D341Med (cell line): Measurements from ENCODE around the gene P2RX1.

ENCODE experiments used
- DNase-seq: peaks from one replicate; pipeline ENCODE4 v3.0.0; 2012; ENCODE audit warnings: low spot score

The P2RX1 gene

DNA sequence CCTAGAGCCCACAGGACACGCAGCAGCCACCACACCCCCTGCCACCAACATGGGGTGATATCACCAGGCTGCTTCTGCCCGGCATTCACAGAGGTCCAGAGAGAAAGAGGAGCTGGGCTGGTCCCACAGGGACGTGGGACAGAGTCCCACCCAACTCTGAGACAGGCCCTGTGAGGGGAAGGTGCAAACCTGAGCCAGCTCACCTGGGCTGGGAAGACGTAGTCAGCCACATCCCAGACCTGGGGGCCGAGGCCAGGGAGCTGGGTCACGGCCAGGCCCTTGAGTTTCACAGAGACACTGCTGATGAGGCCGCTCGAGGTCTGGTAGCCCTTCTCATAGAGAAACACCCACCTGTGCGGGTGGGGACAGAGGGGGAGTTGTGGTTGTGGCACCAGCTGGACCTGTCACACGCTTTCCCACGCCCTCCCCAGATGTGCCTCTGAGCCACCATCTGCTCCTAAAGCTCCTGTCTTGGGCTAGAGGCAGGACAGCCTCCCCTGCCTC is 11.2 kb downstream of the P2RX1 start:
- DNase-seq = no peak

DNA sequence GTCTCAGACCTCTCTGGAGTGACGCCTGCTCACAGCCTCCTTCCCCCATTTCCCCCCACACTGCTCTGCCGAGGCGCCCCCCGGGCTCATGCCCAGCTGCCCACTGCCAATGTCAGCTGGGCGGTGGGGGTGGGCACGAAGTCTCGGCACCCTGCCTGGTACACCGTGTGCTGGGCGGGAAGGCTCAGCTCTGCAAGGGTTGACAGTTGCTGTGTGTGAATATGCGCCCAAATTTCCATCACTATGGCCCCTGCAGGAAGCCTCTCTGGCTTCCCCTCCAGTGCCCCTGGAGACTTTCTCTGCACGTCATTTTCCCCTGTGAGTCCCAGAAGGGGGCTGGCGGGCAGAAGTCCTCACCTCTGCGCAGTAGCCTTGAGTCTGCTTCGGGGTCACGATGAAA is 11.8 kb downstream of the P2RX1 start:
- no peak for DNase-seq

DNA sequence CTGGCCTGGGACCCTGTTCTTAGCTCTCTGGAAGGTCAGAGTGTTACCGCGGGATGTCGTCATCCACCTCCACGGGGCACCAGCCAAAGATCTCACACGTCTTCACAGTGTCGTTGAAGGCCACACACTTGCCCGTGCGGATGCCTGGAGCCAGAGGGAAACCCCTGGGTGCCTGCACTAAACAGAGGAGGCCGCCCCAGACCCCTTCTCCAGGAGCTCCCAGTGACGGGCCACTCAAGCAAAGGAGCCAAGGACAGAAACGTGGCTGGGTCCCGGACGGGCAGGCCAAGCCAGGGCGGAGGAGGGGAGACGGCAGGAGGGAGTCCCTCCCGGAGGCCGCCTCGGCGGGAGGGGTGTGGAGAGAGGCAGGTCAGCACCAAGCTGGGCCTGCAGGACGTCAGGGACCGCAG is 12.4 kb downstream of the P2RX1 start:
- no peak for DNase-seq

DNA sequence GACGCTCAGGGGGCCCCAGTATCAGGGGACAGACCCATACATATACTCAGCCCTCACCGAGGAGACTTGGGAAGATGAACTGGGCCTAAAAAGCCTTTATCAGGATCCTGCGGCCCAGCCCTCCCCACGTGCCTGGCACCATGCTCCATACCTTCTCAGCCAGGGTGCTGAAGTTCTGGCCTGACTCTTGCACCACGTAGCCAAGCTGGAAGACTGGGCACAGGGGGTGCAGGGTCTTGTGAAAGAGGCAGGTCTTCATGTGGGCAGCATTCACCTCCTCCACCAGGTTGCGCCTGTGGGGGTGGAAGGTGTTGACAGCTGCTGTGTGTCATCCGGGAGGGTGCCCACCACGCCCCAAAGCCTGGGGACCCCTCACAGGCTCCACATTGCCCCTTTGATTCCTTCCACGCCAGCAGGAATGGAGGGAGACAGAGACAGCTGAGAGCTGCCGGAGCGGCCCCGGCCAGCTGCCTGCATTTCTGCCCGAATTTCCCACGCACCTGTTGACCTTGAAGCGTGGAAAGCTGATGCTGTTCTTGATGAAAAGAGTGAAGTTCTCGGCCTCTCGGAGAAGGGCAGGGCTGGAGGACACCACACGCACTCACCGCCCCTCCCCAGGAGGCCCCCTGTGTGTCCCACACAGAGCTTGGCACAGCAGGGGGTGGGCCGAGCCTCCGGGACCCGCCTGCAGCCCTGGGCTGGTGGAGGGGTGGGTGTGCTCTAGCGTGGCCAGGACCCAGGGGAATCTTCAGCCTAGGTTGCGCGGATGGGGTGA is 13.0 kb downstream of the P2RX1 start:
- DNase-seq = no peak

DNA sequence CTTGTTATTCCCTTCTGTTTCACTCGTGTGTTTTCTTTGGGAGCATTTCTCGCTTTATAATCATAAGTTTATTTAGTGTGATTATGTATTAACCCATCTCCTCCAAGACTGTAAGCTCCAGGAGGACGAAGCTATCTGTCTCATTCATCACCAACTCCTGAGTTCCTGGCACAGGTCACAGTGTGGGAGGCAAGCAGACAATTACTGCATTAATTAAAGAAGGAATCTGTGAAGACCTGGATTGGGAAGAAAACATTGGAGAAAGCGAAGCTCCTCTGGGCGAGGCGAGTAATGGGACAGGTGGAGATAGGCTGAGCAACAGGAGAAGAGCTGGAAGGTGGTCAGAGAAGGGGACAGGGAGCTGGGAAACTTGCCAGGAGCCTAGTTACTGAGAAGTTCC is 15.6 kb downstream of the P2RX1 start:
- DNase-seq = no peak

DNA sequence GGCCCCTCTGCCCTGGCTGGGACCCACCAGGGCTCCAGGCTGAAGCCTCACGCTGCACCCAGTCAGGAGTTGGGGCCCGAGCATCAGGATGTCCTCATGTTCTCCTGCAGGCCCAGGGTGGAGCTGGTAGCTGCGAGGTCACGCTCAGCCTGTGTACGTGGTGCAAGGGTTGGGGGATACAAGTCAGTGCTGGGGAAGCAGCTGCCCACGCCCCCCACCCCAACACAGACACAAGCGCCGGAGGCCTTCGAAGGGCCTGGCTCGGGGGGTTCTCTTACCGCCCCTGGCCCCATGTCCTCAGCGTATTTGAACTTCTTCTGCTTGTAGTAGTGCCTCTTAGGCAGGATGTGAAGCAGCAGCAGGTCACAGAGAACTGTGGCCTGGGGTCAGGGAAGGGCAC is 18.5 kb downstream of the P2RX1 start:
- DNase-seq = no peak

DNA sequence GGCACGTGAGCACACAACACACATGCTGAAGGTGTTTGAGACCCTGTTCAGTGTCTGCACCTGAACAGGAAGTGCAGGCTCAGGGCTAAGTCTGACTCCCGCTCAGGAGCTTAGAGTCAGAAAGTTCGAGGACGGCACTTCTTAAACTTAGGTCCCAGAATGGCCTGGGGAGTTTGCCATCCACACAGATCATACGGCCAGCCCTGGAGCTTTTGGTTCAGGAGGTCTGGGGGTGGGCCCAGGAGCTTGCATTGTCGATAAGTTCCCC is 19.4 kb downstream of the P2RX1 start:
- no peak for DNase-seq

DNA sequence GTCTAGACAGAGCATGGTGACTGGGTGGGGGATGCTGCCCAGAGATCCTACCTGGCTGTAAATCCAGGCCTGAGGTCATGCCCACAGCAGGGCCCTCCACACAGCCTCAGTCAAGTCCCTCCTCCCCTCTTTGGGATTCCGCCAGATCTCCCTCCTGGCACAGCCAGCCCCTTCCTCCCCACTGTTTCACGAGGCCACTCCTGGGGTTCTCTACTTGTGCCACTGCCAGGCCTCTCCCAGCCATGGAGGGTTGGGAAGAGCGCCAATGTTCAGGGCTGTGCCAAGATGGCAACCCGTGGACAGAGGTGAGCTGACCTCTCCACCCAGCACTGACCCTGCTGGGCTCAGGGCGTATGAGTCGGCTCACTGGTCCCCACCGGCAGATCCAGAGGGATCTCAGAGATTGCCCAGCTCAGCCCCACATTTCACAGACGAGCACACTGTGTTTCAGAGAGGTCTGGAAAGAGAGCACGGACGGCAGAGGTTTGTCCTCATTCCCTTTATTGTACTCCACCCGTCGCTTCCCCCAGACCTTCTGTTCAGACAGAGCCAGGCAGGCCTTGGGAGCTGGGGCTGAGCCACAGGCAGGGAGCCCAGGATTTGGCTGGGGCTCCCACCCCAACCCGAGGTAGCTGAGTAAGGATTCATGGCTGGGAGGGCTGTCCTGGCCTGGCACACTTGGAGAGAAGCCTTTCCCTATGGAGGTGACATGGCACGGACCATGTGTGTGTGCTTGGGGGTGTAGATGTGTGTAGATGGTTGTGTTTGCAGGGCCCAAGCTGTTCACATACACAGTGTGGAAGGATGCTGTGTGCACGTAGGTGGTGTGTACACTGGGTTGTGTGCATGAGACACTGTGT is 19.9 kb downstream of the P2RX1 start:
- no peak for DNase-seq

DNA sequence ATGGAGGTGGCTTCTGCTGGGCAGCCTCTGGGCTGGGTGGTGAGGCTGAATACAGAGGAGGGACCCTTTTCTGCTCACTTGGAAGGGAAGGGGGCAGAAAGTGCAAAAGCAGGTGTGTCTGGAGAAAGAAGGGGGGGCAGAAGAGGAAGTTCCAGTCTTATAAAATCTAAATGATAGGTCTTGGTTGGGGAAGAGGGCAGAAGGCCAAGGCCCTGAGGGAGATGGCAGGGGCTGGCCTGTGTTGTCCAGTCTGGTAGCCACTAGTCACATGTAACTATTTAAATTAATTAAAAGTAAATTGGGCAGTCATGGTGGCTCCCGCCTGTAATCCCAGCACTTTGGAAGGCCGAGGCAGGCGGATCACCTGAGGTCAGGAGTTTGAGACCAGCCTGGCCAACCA is 20.9 kb downstream of the P2RX1 start:
- DNase-seq = no peak

DNA sequence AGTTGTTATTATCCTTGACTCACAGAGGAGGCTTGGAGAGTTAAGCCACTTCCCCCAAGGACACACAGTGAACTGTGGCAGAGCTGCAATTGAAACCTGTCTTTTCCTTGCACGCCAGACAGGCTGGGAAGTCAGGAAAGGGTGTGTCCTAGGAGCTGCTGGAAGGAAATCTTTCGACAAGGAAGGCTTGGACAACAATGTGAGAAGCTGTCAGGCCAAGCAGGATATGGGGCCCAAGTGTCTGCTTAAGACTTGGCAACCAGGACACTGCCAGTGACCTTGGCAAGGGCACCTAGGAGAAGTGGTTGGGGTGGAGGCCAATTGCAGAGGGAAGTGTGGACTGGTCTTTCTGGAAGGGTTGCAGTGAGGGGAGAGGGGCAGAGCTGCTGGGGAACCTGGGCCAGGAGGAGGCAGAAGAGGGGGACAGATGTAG is 21.3 kb downstream of the P2RX1 start:
- DNase-seq = no peak

DNA sequence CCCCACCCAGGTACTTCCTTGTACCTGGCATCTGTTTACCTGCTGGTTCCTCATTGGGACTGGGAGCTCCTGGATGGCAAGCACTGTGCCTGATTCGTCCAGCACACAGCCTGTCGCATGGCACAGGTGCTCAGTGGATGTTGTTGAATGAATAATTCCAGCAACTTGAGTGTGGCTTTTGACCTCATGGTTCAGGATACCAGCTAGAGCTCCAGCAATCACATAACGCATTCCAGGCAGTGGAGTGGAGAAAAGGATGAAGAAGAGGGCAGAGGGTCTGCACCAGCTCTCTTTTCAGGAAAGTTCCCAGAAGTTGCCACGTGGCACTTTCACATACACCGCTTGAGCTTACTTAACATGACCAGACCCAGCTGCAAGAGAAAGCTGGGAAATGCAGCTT is 22.1 kb downstream of the P2RX1 start:
- DNase-seq = no peak

DNA sequence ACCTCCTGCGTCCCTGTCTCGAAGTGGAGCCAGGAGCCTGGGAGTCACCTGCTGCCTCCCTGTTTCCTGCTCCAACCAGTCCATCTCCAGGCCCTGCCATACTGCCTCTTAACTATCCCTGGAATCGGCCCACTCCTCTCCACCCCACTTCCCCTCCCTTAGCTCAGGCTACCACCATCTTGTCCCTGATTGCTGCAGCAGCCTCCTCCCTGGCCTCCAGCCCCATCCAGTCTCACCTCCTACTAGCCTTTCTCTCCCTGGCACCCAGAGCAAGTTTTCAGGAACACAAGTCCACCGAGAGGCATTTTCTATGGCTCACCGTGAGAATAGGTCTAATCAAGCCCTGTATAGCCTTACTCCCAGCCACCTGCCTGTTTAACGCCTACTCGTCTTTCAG is 22.5 kb downstream of the P2RX1 start:
- DNase-seq = no peak

DNA sequence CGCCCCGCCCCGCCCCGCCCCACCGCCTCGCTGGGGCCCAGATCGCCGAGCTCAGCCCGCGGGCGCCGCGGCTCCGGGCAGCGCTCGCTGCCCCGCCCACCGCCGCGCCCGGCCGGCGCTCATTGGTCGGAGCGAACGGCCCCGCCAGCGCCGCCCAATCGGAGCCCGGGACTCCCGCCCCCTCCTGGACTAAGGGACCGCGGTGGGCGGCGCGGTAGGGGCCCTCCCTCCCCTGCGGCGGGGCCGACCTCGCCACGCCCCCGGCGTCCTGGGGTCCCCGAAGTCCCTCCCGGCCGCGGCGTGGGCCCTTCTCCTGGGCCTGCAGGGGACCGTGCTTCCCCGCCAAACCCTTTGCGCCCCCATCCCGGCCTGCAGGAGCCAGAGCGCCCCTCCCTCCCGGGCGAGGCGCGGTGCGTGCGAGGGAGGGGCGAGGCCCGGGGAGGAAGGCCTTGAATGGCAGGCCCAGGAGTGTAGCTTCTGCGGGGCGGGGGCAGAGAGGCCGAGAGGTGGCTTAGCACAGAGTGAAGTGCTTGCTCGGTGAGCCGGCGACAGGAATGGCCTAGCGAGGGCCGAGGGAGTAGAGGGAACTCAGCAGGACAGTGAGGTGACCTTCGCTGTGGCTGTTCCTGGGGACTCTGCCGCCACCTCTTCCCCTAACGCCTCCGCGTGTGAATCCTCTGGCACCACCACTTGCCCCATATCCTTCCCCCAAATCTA is 23.1 kb downstream of the P2RX1 start, which contains the start of gene CAMKK1:
Gene CAMKK1, minus strand, starts transcription at position 51 of the 717 bp plus-strand sequence. CDS start 7,366 bp downstream, outside the sequence.
- peak; percentile 93 for DNase-seq

DNA sequence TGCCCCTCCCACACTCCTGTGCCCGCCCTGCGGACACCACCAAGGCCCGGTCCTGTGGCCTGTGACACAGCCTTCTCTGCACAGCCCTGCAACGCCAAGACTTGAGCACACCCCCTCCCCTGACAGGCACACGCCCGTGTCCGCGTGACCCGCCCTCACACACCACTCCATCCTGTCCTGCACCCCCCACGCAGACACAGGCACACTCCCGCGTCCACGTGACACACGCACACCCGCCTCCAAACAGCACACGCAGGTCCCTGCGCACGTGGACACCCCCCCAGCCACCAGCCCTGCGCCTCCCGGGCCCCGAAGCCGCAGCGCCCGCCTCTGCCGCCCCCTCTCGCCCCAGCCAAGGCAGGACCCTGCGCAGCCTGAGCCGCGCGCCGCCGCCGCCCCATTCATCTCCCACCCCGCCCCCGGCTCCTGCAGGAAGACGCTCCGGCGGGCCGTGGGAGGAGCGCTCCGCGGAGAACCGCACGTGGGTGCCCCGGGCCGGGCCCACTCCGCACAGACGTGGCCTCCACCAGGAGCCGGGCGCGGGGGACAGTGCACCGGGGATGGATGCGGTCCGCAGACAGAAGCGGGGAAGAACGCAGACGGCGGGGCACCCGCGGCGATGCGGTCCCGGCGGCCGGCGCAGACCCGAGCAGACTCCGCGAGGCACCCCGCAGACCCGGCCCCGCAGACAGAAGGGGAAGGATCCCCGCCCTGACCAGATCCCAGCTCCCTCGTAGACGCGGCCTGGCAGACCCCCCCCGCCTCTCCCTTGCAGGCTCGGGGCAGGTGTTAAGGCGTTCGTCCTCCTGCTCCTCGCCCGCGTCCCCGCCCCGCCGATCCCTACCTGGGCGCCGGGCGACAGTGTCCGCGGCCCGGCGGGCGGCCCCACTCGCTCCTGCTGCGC is 23.9 kb downstream of the P2RX1 start:
- peak; percentile 53 for DNase-seq

DNA sequence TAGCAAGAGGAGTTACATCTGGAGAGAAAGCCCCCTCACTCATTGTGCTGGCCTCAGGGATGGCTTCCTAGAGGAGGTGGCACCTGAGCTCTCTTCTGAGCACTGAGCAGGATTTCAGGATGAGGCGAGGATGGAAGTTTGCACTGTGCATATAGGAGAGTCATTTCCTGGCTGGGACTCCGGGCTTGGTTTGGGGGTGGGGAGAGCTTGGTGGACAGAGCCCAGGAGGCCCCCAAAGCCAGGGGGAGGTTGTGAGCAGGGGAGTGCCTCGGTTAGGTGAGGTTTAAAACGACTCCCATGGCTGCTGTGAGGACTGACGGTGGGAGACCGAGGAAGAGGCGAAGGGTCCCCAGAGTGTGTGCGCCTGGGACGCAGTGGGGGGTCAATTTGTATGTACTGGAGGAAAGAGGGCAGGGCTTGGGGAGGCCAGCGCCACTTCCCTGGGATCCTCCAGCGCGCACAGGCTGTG is 24.6 kb downstream of the P2RX1 start:
- no peak for DNase-seq

DNA sequence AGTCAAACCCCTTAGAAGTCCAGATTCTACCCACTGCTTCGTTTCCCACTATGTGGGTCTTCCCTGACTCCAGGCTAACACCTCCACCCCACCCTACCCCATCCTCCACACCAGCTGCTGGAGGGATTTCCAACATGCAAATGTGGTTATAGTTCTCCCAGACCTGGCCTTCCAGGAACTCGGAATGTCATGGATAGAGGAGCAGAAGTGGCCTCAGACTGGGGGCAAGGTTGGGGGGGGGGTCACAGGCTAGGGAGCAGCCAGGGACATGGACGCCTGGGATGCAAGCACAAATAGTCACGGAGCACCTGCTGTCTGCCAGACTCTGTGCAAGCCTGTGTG is 25.4 kb downstream of the P2RX1 start:
- no peak for DNase-seq

DNA sequence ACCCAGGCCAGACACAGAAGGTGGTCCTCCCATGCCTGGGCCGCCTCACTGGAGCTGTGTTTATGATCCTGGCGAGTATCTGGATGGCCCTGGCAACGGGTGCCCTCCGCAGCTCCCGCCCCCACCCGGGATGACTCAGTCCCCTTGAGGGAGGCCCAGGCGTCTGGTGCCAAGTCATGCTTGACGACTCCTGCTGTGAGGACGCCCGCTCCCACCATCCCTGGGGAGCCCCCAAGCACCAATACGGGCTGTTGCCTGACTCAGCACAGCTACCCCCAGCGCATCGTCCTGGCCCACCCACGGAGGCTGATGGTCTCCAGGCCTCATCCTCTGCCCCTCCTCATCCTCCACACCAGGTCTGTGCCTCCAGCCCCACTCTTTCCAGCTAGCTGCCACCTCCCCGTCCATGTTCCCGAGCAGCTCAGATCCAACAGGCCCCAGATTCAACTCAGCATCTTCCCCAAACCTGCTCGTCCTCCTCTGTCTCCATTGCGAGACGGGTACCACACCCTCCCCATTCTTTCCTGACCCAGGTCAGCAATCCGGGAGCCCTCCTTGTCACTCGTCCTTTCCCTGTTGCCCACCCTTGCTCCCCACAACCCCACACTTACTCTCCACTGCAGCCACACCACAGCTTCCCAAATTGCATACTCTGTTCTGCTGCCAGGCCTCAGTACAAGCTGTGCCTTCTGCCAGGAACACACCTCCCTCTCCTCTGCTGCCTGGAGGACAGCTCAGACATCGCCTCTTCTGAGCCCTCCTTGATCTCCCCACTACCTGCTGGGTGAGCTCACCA is 26.0 kb downstream of the P2RX1 start:
- DNase-seq = peak; percentile 78

DNA sequence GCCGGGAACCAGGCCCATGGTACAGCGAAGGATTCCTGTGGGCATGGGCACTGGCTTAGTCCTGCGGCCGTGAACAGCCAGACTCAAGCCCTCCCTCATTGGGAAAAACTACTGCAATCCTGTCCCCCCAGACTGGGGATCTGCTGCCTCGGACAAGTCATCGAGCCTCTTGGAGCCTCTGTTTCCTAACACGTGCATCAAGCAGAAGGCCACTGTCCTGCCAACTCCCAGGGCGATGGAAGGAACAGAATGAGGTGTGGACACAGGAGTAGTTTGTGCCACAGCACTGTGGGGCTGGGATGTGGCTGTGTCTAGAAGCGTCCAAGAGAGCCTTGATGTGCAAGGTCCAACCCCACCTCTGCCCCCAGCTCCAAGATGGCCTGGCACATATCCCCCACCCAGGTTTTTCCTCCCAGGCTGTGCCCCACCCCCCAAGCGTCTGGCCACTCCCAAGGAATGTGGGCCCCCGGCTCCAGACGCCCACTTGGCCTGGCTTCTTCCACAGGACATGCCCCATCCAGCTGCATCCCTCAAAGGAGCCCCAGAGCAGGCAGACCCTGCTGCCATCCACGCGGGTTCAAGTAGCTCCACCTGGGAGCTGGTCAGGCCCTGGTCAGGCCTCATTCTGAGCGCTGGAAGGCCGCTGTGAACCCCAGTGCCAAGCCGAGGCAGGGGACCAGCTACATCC is 26.8 kb downstream of the P2RX1 start:
- DNase-seq = no peak

DNA sequence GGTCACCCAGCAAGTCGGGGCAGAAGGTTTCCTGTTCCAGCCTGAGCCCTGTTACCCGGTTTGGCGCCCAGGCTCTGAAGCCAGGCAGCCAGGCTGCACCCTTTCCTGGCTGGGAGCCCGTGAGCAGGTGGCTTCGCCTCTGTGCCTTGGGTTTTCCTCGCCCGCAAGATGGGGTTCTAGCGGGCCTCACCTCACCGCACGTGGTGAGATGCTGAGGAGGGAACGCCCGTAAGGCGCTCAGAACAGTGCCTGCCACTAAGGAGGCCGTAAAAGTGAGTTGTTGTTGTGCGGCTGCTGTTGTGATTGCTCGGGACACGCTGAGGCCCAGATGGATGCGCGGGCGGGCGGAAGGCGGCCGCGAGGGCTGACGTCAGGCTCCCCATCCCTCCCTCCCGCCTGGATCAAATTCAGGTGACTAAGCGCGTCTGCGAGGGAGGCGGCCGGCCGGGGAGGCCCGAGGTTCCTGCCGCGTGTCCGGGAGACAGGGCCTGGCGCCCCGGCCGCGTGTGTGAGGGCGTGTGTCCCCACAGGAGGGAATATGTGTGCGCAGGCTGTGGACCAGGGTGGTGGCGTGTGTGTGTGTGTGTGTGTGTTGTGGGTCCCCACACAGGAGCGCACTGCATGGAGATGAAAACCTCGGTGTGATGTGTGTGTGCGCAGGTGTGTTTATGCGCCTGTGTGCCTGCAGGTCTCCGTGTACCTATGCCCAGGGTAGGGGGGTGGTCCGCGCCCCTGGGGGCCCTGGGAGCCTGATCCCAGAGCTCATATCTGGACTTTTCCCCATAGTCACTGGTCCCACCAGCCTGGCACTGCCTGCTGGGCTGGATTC is 27.7 kb downstream of the P2RX1 start:
- DNase-seq = peak; percentile 70
